Urothelium cell line (cell line): ENCODE data around the gene JMJD8.
A peak's percentile ranks its signal among the peaks of the same experiment; 100 is the strongest.

Experiments used
- DNase-seq: peaks from one replicate; pipeline ENCODE4 v3.0.0; 2011; ENCODE audit warnings: low spot score, mixed read lengths
- FAIRE-seq: peaks from 2 replicates; lab custom pipeline; 2011; peaks lifted over from hg19 to GRCh38; lab: Jason Lieb, UNC

JMJD8 gene

DNA sequence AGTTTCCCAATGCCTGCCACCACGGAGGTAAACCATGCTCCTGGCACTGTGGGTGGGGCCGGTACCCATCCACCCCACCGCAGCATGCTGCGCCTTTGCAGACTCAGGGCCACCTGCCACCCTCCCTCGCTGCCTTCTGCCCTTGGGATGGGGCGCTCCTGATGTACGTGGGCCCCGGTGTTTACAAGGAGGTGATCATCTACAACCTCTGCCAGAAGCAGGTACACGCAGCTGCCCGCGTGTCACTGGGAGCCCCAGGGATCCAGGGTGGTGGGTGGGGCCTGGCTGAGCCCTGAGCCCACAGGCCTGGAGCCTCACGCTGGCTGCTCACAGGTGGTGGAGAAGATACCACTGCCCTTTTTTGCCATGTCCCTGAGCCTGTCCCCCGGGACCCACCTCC is 17.6 kb downstream of the JMJD8 start:
- DNase-seq (no peak), FAIRE-seq (no peak)

DNA sequence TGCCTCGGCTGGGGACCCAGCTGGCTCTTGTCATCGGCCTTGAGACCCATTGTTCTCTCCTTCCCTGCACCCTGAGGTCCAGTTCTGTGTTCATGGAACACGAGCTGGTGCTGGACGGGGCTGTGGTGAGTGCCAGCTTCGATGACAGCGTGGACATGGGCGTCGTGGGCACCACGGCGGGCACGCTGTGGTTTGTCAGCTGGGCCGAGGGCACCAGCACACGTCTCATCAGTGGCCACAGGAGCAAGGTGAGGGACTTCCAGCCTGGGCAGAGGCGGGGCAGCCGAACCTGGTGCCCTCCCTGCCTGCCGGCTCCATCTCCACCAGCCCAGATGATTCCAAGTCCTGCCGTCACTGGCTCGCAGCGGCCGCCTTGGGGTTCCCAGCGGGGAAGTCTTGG is 21.5 kb downstream of the JMJD8 start:
- DNase-seq (no peak), FAIRE-seq (peak; percentile 37)

GRCh38 chr16:662095-662494 is 22.0 kb downstream of the JMJD8 start:
- FAIRE-seq (no peak), DNase-seq (no peak)

GRCh38 chr16:661184-661821 is 22.8 kb downstream of the JMJD8 start:
- no peak for FAIRE-seq

GRCh38 chr16:660459-661183 is 23.5 kb downstream of the JMJD8 start:
- FAIRE-seq (no peak), DNase-seq (peak; percentile 86)

More at GRCh38 chr16:661184-661821, 22.8 kb downstream of the JMJD8 start:
- DNase-seq: no peak

GRCh38 chr16:660132-660458 is 24.0 kb downstream of the JMJD8 start:
- no peak for FAIRE-seq

DNA sequence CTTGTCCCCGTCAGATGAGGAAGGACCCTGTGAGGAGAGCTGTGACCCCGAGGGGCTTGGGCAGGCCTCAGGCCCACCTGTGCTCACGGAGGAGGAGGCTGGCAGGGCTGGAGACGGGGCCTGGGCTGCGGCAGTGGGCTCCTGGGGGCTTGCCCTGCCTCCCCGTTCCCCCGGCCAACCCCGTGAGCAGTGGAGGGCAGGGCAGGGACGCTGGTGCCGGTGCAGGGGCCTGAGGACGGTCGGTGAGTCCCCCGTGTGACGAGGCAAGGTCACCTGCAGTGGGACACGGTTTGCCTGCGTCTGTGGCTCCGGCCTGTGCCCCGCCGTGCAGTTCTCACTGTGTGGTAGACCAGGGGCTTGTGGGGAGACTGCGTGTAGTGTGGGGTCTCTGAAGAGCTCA is 24.5 kb downstream of the JMJD8 start:
- DNase-seq: no peak
- no peak for FAIRE-seq

More at GRCh38 chr16:660132-660458, 24.0 kb downstream of the JMJD8 start:
- no peak for DNase-seq

DNA sequence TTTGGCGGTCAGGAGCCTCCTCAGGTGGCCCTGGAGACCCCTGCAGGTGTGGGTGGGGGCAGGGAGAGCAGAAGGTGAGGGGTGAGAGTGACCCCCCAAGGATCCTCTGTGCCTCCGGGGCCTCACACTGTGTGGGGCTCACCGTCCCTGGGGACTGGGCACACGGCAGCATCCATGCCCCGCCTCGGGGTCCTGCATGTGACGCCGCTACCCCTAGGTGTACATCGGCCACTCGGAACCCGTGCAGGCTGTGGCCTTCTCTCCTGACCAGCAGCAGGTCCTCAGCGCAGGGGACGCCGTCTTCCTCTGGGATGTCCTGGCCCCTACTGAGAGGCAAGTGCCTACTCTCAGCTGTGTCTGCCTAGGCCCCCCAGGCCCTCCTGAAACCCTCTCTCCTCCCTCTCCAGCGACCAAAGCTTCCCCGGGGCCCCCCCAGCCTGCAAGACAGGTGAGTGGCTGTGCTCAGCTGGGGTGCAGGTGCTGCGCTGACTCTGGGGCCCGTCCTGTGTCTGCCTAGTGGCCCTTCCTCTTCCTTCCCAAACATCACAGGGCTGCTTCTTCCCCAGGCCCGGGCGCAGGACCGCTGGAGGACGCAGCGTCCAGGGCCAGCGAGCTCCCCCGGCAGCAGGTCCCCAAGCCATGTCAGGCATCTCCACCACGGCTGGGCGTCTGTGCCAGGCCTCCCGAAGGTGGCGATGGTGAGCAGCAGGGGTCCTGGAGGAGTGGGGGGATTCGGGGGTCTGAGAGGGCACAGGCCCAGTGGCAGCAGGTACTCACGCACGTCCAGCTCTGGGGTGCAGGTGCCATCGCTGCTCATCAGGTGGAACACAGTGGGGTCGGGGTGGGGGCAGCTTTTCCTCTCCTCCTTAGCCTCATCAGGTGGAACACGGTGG is 25.2 kb downstream of the JMJD8 start:
- FAIRE-seq (no peak), DNase-seq (no peak)

GRCh38 chr16:657487-657886 is 26.6 kb downstream of the JMJD8 start:
- no peak for DNase-seq
- FAIRE-seq: no peak

DNA sequence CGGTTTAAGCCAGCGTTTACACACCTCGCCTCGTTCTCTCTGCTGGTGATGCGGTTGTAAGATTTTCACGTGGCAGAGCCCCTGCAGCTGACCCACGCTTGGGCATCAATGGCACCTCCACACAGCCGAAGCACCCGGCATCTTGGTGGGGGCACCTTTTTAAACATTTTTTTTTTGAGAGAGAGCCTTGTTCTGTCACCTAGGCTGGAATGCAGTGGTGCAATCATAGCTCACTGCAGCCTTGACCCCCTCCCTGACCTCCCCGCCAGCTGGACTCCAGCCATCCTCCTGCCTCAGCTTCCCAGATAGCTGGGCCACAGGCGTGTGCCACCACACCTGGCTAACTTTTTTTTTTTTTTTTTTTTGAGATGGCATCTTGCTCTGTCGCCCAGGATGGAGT is 30.1 kb downstream of the JMJD8 start:
- FAIRE-seq (no peak), DNase-seq (no peak)

- no peak for DNase-seq
- FAIRE-seq: no peak
Measured at GRCh38 chr16:652454-653305, 31.5 kb downstream of the JMJD8 start.

DNA sequence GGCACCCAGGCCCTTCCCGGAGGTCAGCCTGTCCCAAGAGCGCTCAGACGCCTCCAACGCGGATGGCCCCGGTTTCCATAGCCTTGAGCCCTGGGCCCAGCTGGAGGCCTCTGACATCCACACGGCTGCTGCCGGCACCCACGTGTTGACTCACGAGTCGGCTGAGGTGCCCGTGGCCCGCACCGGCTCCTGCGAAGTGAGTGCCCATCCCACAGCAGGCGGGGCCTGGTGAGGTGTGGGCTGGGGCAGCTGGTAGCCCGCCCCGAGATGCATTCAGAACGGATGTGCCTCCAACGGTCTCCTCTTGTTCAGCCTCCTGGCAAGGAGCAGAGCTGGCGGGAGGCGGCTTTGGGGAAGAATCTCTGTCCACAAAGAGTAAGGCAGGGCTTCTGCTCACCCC is 32.3 kb downstream of the JMJD8 start:
- FAIRE-seq (no peak), DNase-seq (no peak)

- DNase-seq: no peak
Measured at GRCh38 chr16:649631-650030, 34.5 kb downstream of the JMJD8 start.

GRCh38 chr16:648781-649589 is 35.1 kb downstream of the JMJD8 start, which contains the start of gene WDR90:
Gene WDR90 (plus strand): TSS chr16:649365. CDS start chr16:649417, 52 bp downstream.
- DNase-seq (peak; percentile 96), FAIRE-seq (peak; percentile 99)

More at GRCh38 chr16:649631-650030, 34.5 kb downstream of the JMJD8 start:
- no peak for FAIRE-seq

DNA sequence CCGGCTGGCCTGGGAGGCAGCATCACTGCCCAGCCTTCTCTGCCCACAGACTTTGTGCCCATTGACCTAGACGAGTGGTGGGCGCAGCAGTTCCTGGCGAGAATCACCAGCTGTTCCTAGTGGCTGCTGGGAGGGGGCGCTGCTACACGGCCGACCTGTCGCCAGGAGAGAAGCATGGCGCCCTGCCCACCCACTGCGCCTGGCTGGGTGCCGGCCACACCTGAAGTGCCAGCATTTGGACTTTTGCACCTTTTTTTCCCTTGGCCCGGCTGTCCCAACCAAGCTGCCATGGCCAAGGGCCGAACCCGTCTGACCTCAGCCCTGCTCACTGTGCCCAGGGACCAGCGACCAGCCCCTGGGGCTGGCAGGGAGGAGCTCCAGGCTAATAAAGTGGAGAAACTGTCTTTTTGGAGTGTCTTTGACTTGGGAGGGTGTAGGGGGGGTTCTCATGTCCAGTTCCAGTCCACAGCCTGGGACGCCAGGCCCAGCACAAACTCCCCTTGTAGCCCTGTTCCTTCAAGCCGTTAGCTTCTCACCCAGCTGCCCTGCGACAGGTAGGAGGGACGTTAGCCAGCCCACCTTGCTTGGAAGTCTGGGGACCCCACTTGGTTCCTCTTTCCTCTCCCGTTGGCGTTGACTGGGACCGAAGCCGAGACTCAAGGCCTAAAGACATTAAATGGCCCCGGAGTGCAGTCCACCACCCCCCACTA is 35.9 kb downstream of the JMJD8 start:
- DNase-seq (peak; percentile 54), FAIRE-seq (no peak)

DNA sequence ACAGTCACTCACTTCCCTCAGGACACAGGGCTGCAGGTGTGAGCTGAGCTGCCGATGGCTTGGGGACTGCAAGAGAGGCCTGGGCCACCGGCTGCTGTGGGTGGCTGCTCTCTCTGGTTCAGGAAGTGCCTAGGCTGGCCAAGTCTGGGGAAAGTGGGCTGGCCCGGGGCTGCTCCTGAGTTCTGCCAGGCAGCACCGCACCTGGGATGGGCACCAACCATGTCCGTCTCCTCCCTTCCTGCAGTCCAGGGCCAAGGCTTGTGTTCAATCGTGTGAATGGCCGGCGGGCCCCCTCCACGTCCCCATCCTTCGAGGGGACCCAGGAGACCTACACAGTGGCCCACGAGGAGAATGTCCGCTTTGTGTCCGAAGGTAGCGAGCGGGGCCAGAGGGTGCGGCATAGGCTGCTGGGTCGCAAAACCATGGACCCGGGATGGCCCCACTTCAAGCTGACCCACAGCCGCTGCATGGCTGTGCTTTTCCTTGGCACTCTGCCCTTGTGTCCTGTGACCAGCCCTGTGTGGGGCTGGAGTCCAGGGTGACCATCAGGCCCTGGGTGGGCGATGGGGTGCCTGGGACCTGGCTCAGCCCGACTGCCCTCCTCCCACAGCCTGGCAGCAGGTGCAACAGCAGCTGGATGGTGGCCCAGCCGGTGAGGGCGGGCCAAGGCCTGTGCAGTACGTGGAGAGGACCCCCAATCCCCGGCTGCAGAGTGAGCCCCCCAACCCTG is 36.8 kb downstream of the JMJD8 start:
- no peak for FAIRE-seq
- DNase-seq: no peak

DNA sequence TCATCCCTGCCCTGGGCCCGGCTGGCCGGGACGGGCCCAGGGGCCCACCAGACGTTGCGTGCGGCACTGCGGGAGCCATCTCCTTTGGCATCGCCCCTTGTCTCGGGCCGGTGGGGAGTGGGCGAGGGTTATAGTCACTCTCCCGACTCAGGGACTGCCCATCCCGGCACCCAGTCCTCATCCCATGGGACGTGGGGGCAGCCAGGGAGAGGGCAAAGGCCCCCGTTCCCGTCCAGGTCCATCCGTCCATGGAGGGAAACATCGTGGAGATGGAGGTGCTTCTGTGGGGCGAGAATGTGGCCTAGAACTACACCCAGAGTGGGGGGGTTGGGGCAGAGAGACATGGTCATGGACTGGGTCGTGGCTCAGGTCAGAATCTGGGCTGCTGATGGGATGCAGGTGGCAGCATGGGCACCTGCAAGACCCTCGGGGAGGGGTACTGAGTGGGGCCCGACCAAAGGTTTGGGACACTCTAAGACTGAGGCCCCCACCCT is 37.4 kb downstream of the JMJD8 start:
- FAIRE-seq (no peak), DNase-seq (no peak)
